K562 (cell line): Measurements from ENCODE around the gene UBE2Q1. TPM values are rescaled to one million over a fixed set of nuclear protein-coding genes. Genes with fewer than 3 reads are reported as not detected.

ENCODE experiments used
- ATAC-seq: fragments of 200-7000 bp; cut with Tn5 transposase; 3 replicates; pipeline ENCODE4 v1.9.1; 2020; ENCODE audit warnings: moderate library complexity
- BruUV-seq: library from RNA; stranded (reverse); fragments of 400-500 nt; replicated peaks from 2 replicates; lab custom pipeline; 2021; lab: Mats Ljungman, UMichigan
- CTCF ChIA-PET: fragments of 300-600 bp; formaldehyde crosslinking; extraction: SDS; loops from one replicate; lab custom pipeline; 2021; ENCODE audit warnings: low intra/inter-chr PET ratio; lab: Yijun Ruan, JAX
- POLR2A ChIA-PET: fragments of 300-600, 350-650 bp; sonication (Branson Sonifier 250); formaldehyde crosslinking; extraction: SDS; loops from one replicate; lab custom pipeline; 2021; ENCODE audit warnings: antibody characterized with exemption, inconsistent platforms; lab: Yijun Ruan, JAX
- DNase-seq, 4 experiments: peaks; one replicate each; pipeline versions ENCODE4 v3.0.0 to v3.0.0-alpha.2; 2011 to 2018; ENCODE audit warnings: low spot score in 3 of 4, mixed read lengths in 3 of 4; ENCODE audit errors: extremely low read depth in 1 of 4
- FAIRE-seq: peaks from 2 replicates; lab custom pipeline; 2011; peaks lifted over from hg19 to GRCh38; lab: Jason Lieb, UNC
- H2AFZ ChIP-seq: 2 replicates; pipeline ENCODE4 v1.6.0; 2011; ENCODE audit warnings: low read depth, low read length, control low read depth, inconsistent platforms
- H3K27ac ChIP-seq: fragments of 200-600 bp; 3 replicates; pipeline ENCODE4 v1.8.0; 2011; ENCODE audit warnings: low read depth, mild to moderate bottlenecking, control low read depth, inconsistent platforms, low read length, moderate library complexity, mixed read lengths; ENCODE audit errors: extremely low read depth
- H3K27me3 ChIP-seq, 2 experiments: fragments of 300-600 bp in 1 of 2; 2 replicates in 1 of 2; 3 replicates in 1 of 2; pipeline versions ENCODE4 v1.6.0 to v1.8.0; 2011; ENCODE audit warnings: inconsistent platforms in 2 of 2, low read length in 2 of 2, mild to moderate bottlenecking in 1 of 2, mixed read lengths in 1 of 2, moderate library complexity in 1 of 2; ENCODE audit not compliant: control insufficient read depth in 2 of 2, insufficient read depth in 2 of 2
- H3K36me3 ChIP-seq: fragments of 300-600 bp; 3 replicates; pipeline ENCODE4 v1.8.0; 2011; ENCODE audit warnings: mild to moderate bottlenecking, low read length, inconsistent platforms; ENCODE audit not compliant: control insufficient read depth, insufficient read depth
- H3K4me1 ChIP-seq, 2 experiments: fragments of 200-600 bp in 1 of 2; replicated peaks in 1 of 2; 2 replicates in 1 of 2; 3 replicates in 1 of 2; pipeline versions ENCODE4 v1.5.1 to v1.8.0; 2011; ENCODE audit warnings: inconsistent platforms in 2 of 2, low read length in 2 of 2, mild to moderate bottlenecking in 1 of 2, mixed read lengths in 1 of 2, moderate library complexity in 1 of 2; ENCODE audit not compliant: control insufficient read depth in 2 of 2, insufficient read depth in 2 of 2
- H3K4me2 ChIP-seq: 2 replicates; pipeline ENCODE4 v1.6.1; 2011; ENCODE audit warnings: low read length, control low read depth, inconsistent platforms, mixed read lengths; ENCODE audit not compliant: insufficient read depth
- H3K4me3 ChIP-seq: fragments of 200-600 bp; sonication (generic), shearing (Covaris generic); 2 replicates; pipeline ENCODE4 v1.5.1; 2016; ENCODE audit warnings: control low read depth, inconsistent platforms
- H3K79me2 ChIP-seq: fragments of 200-600 bp; 3 replicates; pipeline ENCODE4 v1.8.0; 2011; ENCODE audit warnings: low read length, inconsistent platforms; ENCODE audit not compliant: control insufficient read depth, insufficient read depth
- H3K9ac ChIP-seq, 2 experiments: 2 replicates each; pipeline versions ENCODE4 v1.6.0 to v1.6.1; 2011; ENCODE audit warnings: low read depth in 2 of 2, low read length in 2 of 2, control low read depth in 1 of 2, inconsistent platforms in 1 of 2, mild to moderate bottlenecking in 1 of 2, mixed read lengths in 1 of 2; ENCODE audit not compliant: insufficient read depth in 1 of 2
- H3K9me1 ChIP-seq: one replicate; pipeline ENCODE4 v1.6.0; 2011; ENCODE audit warnings: inconsistent platforms, mild to moderate bottlenecking, low read length, moderate library complexity; ENCODE audit not compliant: control insufficient read depth, insufficient read depth
- H3K9me3 ChIP-seq: replicated peaks from 2 replicates; pipeline ENCODE4 v1.5.1; 2011; ENCODE audit warnings: low read depth, low read length, inconsistent platforms; ENCODE audit not compliant: control insufficient read depth, insufficient read depth
- H4K20me1 ChIP-seq: replicated peaks from 2 replicates; pipeline ENCODE4 v1.6.1; 2011; ENCODE audit warnings: low read length, inconsistent platforms, mixed read lengths; ENCODE audit not compliant: control insufficient read depth, insufficient read depth
- C11orf30 ChIP-seq: fragments of 450-650 bp; IDR thresholded peaks from 2 replicates; pipeline ENCODE4 v1.6.1; 2016; ENCODE audit warnings: low read depth, mild to moderate bottlenecking
- MAFF ChIP-seq: IDR thresholded peaks from 2 replicates; pipeline ENCODE4 v1.6.1; 2012; ENCODE audit warnings: low read length, improper control_type of control experiment
- MAFG ChIP-seq: fragments of 450-650 bp; conservative IDR thresholded peaks from 2 replicates; pipeline ENCODE4 v1.6.1; 2016; ENCODE audit warnings: missing genetic modification characterization, missing compliant biosample characterization
- TSC22D4 ChIP-seq: fragments of 450-650 bp; IDR thresholded peaks from 2 replicates; pipeline ENCODE4 v1.6.1; 2016; ENCODE audit warnings: missing genetic modification characterization, missing biosample characterization, control low read depth
- ZNF316 ChIP-seq: fragments of 450-650 bp; IDR thresholded peaks from 2 replicates; pipeline ENCODE4 v1.6.1; 2016
- WGBS: fragments of 100-300 bp; shearing (Covaris generic); methylation state at CpG from one replicate; pipeline ENCODE4 v1.1.6; 2016; ENCODE audit warnings: low coverage, mixed read lengths; ENCODE audit not compliant: insufficient coverage; ENCODE audit errors: missing lambda C conversion rate; 5-methylcytosine and 5-hydroxymethylcytosine counted together
- in situ Hi-C: fragments of 300-500 bp; cut with MboI; formaldehyde crosslinking; loops from 4 replicates; pipeline ENCODE4 v1.15.0; 2018; ENCODE audit warnings: inconsistent platforms, mixed read lengths
- intact Hi-C: fragments of 100-400 bp; cut with micrococcal nuclease; formaldehyde crosslinking; loops from 2 replicates; pipeline ENCODE4 v1.14.2; 2022
- polyA plus RNA-seq, 8 experiments: library from polyadenylated mRNA; depleted of rRNA in 4 of 8; stranded (reverse) in 5 of 8; unstranded in 3 of 8; fragments of >200 nt; fragmentation: Nextera tagmentation in 2 of 8; fragmentation: Illumina TruSeq in 1 of 8; extraction: Ambion mirVana in 2 of 8; extraction: Trizol in 1 of 8; gene quantifications; 2 replicates each; pipeline versions ENCODE4 v1.2.1 to v1.2.3, GENCODE V29; 2011 to 2014; ENCODE audit warnings: inconsistent platforms in 1 of 8, missing spikeins in 1 of 8
- total RNA-seq, 7 experiments: library from RNA; depleted of rRNA in 6 of 7; stranded (reverse); fragments of >200 nt in 6 of 7; fragmentation: Illumina TruSeq in 2 of 7; extraction: Trizol in 2 of 7; gene quantifications; 2 replicates each; pipeline versions ENCODE4 v1.2.1 to v1.2.3, GENCODE V29; 2011 to 2021; ENCODE audit warnings: low replicate concordance in 1 of 7
- TF ChIP-seq, protein P1 (sequence below): sonication (generic); formaldehyde crosslinking; IDR thresholded peaks from 2 replicates; pipeline ENCODE4 v1.8.0; 2022; ENCODE audit warnings: mild to moderate bottlenecking, missing genetic modification reagents

The UBE2Q1 gene
- total and polyA plus RNA-seq, 9 of the 15 experiments (the other 6 are each of a cell fraction or from before 2014, with no cell fraction given): 8.0 to 58.8 (median 27.6) TPM

DNA sequence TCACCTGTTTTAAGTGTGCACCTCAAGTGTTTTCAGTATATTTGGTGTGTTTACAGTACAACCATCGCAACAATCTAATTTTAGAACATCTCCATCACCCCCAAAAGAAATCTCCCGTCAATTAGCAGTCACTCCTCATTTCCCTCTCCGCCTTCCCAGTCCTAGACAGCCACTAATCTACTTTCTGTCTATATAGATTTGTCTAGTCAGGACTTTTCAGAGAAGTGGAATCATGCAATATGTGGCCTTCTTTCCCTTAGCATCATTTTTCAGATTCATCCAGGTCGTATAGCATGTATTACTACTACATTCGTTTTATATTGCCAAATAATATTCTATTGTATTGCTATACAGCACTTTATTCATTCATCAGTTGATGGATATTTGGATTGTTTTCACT lies 54.6 kb downstream of the UBE2Q1 start:
- CTCF ChIA-PET: no interaction called here
- DNase-seq (no peak), FAIRE-seq (no peak)
- H3K4me3 ChIP-seq: no peak overlapping the region
- no peaks in the 10 kb centered on the region for H4K20me1 ChIP-seq
- H3K36me3 ChIP-seq: no peaks in the 10 kb centered on the region
- no peaks in the 10 kb centered on the region for H3K79me2 ChIP-seq
- H3K9me1 ChIP-seq: no peaks in the 10 kb centered on the region
- H3K9ac ChIP-seq: no peak overlapping the region
- intact Hi-C loops: no loop called here
- H3K4me1 ChIP-seq: peaks cover 0 to 7% of the 10 kb centered on the region in 2 experiments; a peak in 1 of 5 replicates
- no TSS peak for BruUV-seq
- peak; percentile 59 for TF ChIP-seq C11orf30
- peak; percentile 68 for TF ChIP-seq ZNF316
- TF ChIP-seq MAFF: peak; percentile 30; the same call in 1 of the 2 replicates
- 0 out of 2 replicates have a peak, but pooled peaks have one; percentile 25 for TF ChIP-seq MAFG (tag)
- TF ChIP-seq, protein P1, sequence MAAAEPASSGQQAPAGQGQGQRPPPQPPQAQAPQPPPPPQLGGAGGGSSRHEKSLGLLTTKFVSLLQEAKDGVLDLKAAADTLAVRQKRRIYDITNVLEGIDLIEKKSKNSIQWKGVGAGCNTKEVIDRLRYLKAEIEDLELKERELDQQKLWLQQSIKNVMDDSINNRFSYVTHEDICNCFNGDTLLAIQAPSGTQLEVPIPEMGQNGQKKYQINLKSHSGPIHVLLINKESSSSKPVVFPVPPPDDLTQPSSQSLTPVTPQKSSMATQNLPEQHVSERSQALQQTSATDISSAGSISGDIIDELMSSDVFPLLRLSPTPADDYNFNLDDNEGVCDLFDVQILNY (CRISPR knock-in tag): no peak
- no peak for TF ChIP-seq TSC22D4 (tag)
- TF ChIP-seq, all 486 proteins: peak for 4
- no peak for ATAC-seq
- 2% methylated on average over 5 of the region's 5 CpGs for WGBS
- in situ Hi-C loops: no loop called here
- peaks cover 24 to 40% of the 10 kb centered on the region in 2 experiments for H3K27me3 ChIP-seq
- POLR2A ChIA-PET: no interaction called here
- no peak overlapping the region for H3K27ac ChIP-seq
- no peak overlapping the region for H2AFZ ChIP-seq
- H3K4me2 ChIP-seq: no peak overlapping the region
- peaks cover 1% of the 10 kb centered on the region; the same call in 1 of the 2 replicates for H3K9me3 ChIP-seq
